DOHH2 (cell line): ENCODE measurements around the gene TMEM86A.

Experiments
- CTCF ChIP-seq: fragments of 200-600 bp; sonication (generic); IDR thresholded peaks from one replicate; pipeline ENCODE4 v1.5.1; 2014; ENCODE audit warnings: antibody characterized with exemption, mild to moderate bottlenecking, low read depth, low read length; ENCODE audit not compliant: poor library complexity, severe bottlenecking
- EZH2phosphoT487 ChIP-seq: fragments of 200-600 bp; sonication (generic); IDR thresholded peaks from 2 replicates; pipeline ENCODE4 v1.6.1; 2017; ENCODE audit warnings: borderline replicate concordance, mild to moderate bottlenecking, antibody characterized with exemption, low read length, moderate library complexity, mixed read lengths

- TF ChIP-seq CTCF (no peak), EZH2phosphoT487 (no peak)
Observed at GRCh38 chr11:18731441-18731840, 32.9 kb downstream of the TMEM86A start.
